Hepatic stellate cell (primary cell): ENCODE measurements around the gene NRROS.
"Not testable (repeated sequence)": the region's sequence is repeated elsewhere in the genome, so short reads cannot be mapped to it uniquely, and the experiment has no call there.

ENCODE experiments used
- DNase-seq: peaks from one replicate; pipeline ENCODE4 v3.0.0; 2011; ENCODE audit warnings: low spot score

The NRROS gene

DNA sequence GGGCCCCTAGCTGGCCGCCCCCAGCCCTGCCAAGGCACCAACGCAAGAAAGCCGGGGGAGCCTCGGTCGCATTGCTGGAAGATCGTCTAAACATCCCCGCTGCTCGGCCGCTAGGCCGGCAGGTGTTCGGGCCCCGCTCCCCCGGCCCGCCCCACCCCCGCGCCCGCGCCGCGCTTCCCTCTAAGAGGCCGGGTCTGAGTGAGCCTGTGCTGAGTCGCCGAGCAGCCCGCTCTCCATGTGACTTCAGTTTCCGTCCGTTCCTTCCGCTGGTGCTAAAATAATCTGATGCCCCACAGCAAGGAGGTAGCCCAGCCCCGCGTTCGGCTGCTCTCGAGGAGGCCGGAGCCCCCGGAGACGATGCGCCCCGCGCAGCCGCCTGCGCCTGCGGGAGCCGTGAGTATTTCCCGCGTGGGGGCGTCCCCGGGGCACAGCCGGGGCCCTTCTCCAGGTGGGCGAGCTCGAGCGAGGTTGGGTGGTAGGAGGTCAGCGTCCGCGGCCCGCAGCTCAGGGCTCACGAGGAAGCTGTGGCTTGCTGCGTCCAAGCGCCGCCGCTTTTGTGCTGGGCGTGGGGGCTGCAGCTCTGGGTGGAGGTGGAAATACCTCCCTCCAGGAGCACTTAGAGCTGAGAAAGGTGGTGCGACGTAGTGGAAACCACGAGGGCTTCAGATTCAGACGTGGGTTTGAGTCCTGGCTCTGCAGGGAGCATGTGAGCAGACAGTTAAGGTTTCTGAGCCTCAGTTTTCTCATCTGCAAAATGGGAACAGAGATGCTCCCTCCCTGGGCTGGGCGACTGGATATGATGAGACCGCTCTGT, at the start of gene NRROS:
Gene NRROS, plus strand, starts transcription at position 212 of the 814 bp plus-strand sequence. CDS start 14,846 bp downstream, outside the sequence.
- DNase-seq = peak; percentile 61

DNA sequence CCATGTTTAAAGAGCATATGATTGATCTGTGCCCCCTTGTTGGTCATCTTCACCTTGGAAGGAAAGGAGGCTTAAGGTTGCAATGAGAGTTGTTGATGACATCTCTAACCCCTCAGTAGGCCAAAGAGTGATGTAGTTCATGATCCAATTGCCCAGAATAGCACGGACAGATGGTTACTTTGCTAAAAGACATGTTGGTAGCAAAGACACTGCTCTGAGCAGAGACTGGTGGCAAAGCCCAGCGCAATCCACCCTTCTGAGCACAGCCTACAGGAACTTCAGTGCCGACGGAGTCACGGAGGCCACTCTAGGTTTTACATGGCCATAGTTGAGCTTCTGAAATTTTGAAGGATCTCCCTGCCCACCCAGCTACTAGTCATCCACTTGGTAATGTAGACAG, 49.2 kb upstream of the NRROS start:
- no peak for DNase-seq

DNA sequence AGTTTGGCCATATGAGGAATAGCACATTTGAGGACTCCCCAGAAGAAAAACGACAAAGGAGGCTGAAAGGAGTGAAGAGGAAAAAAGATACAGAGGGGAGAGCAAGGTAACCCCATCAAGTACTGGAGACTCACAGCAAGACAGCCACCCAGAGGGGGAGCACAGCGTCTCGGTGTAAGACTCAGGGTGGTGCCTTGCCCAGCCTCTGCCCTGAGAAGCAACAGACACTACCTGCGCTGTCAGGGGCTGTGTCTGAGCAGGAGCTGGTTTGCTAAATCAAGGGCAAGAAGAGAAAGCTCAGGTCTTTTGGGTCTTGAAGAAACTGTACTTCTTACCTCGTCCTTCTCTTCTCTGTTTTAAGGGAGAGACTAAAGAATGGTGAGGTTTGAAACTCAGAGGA, 43.1 kb upstream of the NRROS start:
- no peak for DNase-seq

DNA sequence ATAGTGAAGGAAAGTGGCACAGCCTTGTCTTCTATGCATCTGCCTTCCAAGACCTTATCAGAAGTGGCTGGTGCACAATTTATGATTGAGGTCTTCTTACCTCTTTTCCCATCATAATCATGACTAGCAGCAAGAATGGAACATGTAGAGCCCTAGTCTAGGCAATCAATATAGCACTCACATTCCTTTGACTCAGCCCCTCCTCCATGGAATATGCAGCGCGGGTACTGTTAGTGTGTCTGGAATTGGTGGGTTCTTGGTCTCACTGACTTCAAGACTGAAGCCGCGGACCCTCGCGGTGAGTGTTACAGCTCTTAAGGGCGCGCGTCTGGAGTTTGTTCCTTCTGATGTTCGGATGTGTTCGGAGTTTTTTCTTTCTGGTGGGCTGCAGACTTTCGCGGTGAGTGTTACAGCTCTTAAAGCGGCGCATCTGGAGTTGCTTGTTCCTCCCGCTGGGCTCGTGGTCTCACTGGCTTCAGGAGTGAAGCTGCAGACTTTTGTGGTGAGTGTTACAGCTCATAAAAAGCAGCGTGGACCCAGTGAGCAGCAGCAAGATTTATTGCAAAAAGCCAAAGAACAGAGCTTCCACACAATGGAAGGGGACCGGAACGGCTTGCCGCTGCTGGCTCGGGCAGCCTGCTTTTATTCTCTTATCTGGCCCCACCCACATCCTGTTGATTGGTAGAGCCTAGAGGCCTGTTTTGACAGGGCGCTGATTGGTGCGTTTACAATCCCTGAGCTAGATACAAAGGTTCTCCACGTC, 41.3 kb upstream of the NRROS start:
- not testable (repeated sequence) for DNase-seq

DNA sequence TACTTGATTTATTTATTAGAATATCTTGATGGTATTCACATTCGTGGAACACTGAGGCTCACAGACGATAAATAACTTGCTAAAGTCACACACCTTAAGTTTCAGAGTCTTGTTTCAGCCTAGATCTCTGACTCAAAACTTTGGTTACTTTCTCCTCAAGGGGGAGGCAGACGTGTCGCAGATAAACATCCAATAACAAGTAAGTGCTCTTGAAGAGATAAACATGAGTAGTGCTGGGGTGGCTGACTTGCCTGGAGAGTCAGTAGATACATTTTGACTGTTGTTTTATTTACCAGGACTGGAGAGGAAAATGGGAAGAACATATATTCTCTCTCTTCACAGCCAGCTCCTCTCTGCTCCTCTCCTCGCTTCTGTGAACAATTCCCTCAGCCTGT, 39.8 kb upstream of the NRROS start:
- no peak for DNase-seq

DNA sequence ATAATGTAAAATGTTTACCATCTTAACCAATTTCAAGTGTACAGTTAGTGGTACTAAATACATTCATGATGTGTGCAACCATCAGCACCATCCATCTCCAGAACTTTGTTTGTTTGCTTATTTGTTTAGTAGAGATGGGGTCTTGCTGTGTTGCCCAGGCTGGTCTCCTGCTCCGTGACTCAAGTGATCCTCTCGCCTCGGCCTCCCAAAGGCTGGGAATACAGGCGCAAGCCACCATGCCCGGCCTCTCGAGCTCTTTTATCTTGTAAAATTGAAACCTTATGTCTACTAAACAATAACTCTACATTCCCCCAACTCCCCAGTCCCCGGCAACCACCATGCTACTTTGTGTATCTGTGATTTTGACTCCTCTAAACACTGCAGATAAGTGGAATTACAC, 39.1 kb upstream of the NRROS start:
- no peak for DNase-seq

DNA sequence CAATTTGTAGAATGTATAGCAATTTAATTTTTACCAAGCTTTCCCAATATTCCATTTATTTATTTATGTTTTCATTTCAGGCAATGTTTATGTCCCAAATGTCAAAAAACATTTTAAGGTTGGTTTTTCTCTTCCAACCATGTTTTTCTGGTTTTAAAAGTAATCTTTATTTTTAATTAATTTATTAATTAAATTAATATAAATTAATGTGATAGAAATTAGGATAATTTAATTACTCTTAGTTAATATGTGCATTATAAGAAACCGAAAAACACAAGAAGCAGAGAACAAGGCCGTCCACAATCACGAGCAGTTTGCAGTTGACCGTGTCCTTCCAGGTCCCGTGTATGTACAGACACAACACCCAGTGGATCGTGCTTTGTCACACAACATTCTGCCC, 36.8 kb upstream of the NRROS start:
- no peak for DNase-seq

DNA sequence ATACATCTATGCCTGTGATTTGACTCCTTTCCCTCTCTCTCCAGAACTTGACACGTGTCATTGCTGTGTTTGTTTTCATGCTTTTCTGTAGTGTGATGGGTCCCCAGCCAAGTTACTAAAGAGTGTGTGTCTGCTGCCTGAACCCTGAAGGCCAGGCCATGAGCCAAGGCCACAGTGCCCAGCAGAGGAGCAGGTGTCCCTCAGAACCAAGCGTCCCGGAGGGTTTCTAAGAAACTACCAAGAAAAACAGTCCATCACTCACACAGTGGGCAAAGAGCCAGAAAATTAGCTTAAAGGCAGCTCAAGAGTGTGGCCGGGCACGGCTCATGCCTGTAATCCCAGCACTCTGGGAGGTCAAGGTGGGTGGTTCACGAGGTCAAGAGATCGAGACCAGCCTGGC, 35.8 kb upstream of the NRROS start:
- DNase-seq = no peak

DNA sequence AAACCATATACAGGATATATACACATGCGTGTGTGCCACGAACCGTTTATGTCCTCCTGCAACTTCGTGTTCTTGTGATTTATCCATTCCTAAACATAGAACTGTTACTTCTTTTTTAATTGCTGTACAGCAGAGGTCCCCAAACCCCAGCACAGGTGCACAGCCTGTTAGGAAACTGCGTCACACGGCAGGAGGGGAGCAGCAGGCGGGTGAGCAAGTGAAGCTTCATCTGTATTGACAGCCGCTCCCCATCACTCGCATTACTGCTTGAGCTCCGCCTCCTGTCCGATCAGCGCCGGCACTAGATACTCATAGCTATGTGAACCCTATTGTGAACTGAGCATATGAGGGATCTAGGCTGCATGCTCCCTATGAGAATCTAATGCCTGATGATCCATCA, 34.9 kb upstream of the NRROS start:
- no peak for DNase-seq

DNA sequence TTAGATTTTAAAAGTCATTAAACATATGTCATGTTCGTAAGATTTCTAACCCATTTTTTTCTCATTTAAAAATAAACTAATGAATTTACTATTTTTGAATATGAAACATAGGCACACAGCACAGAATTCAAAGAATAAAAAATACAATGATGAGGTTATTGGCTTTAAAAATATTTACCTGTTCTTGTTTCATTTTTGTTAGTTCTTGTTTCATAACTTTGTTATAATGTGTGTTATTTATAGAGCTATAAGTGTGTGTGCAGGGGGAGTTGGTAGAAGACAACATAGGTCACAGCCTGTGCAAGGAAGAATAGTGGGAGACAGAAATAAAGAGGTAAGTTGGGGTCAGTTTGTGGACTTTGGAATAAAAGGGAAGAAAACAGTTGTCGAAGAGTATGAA, 30.8 kb upstream of the NRROS start:
- no peak for DNase-seq

DNA sequence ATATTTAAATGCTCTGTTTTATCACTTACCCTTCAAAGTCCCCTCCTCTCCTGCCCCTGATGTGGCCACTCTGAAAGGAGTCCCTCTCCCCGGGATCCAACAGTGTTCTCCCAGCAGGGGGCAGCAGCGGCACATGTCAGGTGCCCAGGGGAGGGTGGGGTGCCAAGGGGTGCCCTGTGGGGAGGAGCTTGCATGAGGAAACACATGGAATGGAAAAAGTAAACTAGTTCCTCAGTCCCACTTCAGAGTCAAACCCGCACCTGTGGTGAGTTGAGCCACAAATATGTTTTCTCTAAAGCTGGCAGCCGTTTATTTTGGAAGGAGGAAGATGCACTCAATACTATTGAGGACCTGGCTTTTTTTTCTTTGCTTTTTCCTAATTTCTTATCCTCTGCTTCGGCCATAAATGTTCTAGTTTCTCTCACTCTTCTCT, 30.1 kb upstream of the NRROS start:
- DNase-seq = peak; percentile 86

DNA sequence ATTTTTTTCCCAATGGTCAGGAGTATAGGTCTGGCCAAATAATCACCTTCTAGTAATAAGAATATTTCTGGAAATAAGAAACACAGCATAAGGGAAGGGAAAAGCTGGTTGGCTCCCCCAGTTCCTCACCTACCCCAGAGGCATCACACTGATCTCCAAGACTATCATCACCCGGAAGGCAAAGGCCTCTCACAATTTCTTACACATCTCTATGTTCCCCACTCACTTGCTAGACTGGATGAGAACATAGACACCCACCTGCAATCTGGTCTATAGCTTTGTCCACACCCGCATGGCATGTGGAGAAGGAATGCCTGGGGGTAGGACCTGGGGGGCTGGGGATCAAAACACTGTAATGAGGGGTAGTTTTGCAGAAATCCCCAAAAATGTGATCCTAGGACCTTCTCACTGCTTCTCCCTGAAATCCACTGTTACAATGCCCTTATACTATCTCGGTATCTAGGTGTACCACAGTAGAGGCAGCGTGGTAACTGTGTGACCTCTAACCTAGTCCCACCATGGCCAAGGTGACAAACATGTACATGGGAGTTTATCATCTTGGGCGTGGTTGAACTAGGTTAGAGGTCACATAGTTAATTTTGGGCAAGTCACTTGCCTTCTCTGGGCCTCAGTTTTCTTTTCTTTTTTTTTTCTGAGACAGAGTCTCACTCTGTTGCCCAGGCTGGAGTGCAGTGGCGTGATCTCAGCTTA, 29.5 kb upstream of the NRROS start:
- DNase-seq = no peak

DNA sequence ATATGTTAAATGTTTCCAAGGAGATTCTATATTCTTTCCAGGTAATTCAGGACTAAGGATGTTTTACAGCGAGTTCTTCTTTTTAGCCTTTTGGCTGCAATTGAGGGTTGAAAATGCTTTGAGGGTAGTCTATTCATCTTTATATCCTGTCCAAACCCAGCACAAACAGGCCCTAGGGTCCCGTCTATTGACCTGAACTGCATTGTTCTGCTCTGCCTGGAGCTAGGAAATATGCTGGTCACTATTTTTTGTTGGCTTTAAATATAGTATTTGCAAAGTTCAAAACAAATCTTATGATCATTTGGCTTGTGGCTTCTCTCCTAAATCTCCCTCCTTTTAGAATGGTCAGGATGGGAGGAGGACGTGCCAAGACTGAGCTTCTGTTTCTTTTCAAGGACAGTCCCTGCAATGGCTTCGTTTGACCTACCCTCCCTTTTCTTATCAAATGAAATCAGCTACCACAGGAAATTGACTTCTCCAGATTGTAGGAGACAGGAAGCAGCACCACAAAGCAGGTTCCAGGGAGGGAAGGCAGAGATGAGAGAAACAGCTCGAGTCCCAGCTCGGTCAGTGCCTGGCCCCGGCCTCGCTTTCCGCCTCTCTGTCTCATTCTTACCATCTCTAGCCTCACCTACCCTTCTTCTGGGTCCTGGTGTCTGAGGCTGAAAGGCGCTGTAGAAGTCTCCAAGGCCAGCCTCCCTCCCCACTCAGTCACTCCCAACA, 27.6 kb upstream of the NRROS start:
- DNase-seq = no peak

DNA sequence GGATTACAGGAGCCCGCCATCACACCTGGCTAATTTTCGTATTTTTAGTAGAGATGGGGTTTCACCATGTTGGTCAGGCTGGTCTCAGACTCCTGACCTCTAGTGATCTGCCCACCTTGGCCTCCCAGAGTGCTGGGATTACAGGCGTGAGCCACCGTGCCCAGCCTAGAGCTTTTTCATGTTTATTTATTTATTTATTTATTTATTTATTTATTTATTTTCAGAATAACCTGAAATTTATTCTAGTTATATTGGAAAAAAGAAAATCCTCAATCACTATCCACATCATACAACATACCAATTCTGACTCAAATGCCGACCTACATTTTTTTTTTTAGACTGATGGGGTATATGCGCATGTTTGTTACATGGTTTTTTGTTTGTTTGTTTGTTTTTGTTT, 24.3 kb upstream of the NRROS start:
- not testable (repeated sequence) for DNase-seq

DNA sequence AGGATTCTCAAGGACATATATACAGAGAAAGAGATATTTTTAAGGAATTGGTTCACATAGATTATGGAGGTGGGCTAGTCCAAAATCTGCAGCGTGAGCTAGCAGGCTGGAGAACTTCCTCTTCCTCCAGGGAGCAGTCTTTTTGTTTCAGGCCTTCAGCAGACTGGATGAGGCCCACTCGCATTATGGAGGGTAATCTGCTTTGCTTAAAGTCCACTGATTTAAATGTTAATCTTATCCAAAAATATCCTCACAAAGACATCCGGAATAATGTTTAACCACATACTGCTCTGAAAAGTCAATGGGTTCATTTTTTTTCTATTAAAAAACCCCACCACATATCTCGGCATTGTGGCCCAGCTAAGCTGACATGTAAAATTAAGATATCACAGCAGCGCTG, 22.2 kb upstream of the NRROS start:
- no peak for DNase-seq

DNA sequence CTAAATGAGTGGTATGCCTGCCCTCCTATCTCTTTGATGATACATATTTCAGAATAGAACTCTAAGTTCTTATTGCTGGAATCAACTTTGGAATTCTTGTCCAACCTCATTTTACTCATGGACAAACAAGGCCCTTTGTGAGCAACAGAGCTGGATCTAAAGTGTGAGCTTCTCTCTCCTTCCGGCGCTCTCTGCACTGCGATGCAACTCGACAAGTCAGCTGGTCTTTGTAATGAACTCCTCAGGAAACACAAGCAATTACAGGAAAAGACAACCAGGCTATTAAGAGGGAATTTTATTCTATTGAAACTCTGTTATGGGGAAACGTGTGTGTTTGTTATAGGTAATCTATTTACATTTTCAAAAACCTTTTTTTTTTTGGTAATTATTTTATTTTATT, 20.3 kb upstream of the NRROS start:
- no peak for DNase-seq

DNA sequence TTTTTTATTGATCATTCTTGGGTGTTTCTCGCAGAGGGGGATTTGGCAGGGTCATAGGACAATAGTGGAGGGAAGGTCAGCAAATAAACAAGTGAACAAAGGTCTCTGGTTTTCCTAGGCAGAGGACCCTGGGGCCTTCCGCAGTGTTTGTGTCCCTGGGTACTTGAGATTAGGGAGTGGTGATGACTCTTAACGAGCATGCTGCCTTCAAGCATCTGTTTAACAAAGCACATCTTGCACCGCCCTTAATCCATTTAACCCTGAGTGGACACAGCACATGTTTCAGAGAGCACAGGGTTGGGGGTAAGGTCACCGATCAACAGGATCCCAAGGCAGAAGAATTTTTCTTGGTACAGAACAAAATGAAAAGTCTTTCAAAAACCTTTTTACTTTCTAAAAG, 19.9 kb upstream of the NRROS start:
- DNase-seq = not testable (repeated sequence)

DNA sequence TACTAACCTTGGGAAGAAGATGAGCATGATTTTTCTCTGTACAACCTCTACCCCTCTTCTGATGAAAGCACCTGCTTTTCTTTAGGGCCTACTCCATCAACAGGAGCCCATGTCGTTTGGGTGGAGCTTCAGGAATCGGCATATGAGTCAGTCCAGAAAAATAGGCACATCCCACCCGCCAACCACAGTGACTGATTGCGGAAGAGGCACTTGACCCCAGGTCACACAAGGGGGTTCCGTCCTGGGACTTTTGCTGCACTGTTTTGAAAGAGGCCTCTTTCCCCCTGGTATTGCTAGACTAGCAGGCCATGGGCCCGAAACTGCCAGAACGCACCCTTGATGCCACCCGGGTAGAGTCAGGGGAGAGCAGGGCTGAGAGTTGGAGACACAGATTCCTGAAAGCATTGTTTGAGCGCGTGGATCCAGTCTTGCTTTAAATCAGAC, 19.3 kb upstream of the NRROS start:
- no peak for DNase-seq

DNA sequence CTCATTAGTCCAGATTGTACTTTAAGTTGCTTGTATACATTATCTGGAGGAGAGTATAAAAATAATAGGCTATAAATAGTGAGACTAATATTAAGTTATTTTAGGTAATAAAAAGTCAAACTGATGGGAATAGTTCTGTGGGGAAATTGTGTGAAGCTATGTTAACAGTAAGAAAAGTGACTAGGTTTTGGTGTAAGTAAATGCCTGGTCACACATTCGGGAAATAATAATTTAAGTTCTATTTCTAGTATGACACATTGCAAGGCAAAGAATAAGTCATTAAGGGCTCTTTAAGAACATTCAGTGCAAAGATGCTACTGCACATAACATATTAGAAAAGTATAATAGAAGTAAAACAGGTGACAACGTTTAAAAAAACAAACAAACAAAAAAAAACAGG, 18.8 kb upstream of the NRROS start:
- DNase-seq = no peak

DNA sequence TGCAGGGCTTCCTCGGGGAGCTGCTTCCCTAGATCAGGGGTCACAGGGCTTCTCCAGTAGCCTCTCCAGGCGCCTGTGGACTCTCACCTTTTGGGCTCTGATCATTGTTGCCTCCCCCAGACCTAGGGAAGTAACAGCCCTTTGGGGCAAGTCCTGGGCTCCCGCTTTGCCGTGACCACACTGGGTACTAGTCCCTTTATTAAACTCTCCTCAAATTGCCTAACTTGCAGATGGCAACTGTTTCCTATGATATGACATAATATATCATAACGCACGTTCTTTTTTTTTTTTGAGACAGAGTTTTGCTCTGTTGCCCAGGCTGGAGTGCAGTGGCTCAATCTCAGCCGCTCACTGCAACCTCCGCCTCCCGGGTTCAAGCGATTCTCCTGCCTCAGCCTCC, 17.9 kb upstream of the NRROS start:
- no peak for DNase-seq

DNA sequence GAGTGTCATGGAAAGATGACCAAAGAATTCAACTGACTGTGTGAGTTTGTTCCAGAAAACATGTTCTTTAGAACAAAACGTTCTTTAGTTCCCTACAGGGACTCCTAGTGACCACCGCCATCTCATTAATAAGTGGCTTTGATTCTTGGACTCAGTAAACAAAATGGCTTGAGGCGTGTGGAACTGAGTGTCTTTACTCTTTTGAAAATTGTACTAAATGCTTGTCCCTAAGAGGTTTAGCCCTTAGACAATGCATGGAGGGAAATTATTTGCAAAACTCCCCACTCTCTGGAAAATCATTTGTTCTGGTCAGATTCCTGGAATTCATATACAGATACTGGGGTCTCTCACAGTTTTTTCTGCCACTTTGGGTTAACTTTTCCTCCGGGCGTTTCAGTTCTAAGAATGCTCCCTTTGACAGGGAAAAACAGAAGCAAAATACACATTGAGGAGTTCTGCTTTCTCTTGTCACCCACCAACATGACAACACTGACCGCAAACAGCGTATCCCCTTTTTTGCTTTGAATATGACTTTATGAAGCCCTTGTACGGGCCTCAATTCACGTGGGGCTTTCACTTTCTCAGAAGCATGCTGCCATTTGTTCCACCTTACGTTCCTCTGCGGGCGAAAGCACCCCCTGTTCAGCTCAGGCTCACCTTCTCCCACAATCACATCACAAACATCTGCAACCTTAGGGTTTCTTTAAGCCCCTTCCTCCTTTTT, 15.3 kb upstream of the NRROS start:
- DNase-seq = no peak
